Measurements from ENCODE around the gene DIPK1B.

DNA sequence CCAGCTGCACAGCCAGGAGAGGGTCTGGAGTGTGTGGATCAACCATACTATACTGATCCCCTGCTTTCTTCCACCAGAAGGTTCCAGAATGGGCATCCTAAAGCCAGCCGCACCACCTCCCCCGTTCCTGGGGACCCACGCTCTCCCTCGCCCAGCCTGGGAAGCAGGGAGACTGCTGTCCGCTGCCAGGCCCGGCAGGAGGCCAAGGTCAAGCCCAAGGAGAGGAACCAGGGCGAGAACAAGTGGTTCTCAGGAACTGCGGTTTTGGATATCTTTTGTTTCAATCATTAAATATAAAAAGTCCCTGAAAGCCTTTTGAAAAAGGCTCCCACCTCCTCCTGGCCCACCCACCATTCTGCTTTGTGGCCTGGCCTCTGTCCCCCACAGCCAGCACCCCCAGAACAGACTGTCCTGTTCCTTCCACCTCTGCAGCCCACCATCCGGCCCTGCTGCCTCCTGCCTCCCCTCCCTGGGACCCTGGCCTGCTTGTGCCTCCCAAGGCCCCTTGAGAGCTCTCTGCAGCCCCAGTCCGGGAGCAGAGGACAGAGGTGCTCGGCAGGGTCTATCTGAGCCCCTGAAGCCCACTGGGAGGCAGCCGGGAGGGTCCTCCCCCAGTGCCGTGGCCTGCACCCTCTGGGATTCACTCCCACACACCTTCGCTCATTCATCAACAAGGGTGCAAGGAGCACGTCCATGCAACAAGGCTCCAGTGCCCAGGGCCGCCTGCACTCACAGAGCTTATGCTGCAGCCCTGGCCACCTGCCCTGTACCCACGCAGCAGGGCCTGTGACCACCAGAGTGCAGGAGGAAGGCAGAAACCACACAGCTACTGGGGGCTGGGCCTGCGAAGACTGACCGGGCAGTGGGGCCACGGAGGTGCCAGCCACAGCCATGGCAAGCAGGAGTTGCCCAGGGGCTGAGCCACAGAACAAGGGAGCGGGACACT lies 36.6 kb downstream of the DIPK1B start:
- TF ChIP-seq YY1 (IDR thresholded peaks at IDR 0.05; ENCODE audit: low read depth, low read length) (no peak), SMC3 (IDR thresholded peaks at IDR 0.05; ENCODE audit: borderline replicate concordance, low read length) (no peak), NFYA (IDR thresholded peaks at IDR 0.05; ENCODE audit: borderline replicate concordance, low read depth, low read length) (no peak), EZH2 (IDR thresholded peaks at IDR 0.05; ENCODE audit: borderline replicate concordance, control insufficient read depth, low read depth, low read length) (no peak), HDAC2 (IDR thresholded peaks at IDR 0.05) (no peak), POLR2AphosphoS5 (IDR thresholded peaks at IDR 0.05; ENCODE audit: low read length) (no peak), PKNOX1 (IDR thresholded peaks at IDR 0.05) (no peak)
- TF ChIP-seq, protein P1, sequence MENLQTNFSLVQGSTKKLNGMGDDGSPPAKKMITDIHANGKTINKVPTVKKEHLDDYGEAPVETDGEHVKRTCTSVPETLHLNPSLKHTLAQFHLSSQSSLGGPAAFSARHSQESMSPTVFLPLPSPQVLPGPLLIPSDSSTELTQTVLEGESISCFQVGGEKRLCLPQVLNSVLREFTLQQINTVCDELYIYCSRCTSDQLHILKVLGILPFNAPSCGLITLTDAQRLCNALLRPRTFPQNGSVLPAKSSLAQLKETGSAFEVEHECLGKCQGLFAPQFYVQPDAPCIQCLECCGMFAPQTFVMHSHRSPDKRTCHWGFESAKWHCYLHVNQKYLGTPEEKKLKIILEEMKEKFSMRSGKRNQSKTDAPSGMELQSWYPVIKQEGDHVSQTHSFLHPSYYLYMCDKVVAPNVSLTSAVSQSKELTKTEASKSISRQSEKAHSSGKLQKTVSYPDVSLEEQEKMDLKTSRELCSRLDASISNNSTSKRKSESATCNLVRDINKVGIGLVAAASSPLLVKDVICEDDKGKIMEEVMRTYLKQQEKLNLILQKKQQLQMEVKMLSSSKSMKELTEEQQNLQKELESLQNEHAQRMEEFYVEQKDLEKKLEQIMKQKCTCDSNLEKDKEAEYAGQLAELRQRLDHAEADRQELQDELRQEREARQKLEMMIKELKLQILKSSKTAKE (IDR thresholded peaks at IDR 0.05; ENCODE audit: low read depth, poor library complexity, severe bottlenecking) = no peak
- TF ChIP-seq, protein P2, sequence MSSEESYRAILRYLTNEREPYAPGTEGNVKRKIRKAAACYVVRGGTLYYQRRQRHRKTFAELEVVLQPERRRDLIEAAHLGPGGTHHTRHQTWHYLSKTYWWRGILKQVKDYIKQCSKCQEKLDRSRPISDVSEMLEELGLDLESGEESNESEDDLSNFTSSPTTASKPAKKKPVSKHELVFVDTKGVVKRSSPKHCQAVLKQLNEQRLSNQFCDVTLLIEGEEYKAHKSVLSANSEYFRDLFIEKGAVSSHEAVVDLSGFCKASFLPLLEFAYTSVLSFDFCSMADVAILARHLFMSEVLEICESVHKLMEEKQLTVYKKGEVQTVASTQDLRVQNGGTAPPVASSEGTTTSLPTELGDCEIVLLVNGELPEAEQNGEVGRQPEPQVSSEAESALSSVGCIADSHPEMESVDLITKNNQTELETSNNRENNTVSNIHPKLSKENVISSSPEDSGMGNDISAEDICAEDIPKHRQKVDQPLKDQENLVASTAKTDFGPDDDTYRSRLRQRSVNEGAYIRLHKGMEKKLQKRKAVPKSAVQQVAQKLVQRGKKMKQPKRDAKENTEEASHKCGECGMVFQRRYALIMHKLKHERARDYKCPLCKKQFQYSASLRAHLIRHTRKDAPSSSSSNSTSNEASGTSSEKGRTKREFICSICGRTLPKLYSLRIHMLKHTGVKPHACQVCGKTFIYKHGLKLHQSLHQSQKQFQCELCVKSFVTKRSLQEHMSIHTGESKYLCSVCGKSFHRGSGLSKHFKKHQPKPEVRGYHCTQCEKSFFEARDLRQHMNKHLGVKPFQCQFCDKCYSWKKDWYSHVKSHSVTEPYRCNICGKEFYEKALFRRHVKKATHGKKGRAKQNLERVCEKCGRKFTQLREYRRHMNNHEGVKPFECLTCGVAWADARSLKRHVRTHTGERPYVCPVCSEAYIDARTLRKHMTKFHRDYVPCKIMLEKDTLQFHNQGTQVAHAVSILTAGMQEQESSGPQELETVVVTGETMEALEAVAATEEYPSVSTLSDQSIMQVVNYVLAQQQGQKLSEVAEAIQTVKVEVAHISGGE (CRISPR knock-in tag; IDR thresholded peaks at IDR 0.05) = no peak
- TF ChIP-seq, protein P3, sequence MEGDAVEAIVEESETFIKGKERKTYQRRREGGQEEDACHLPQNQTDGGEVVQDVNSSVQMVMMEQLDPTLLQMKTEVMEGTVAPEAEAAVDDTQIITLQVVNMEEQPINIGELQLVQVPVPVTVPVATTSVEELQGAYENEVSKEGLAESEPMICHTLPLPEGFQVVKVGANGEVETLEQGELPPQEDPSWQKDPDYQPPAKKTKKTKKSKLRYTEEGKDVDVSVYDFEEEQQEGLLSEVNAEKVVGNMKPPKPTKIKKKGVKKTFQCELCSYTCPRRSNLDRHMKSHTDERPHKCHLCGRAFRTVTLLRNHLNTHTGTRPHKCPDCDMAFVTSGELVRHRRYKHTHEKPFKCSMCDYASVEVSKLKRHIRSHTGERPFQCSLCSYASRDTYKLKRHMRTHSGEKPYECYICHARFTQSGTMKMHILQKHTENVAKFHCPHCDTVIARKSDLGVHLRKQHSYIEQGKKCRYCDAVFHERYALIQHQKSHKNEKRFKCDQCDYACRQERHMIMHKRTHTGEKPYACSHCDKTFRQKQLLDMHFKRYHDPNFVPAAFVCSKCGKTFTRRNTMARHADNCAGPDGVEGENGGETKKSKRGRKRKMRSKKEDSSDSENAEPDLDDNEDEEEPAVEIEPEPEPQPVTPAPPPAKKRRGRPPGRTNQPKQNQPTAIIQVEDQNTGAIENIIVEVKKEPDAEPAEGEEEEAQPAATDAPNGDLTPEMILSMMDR (IDR thresholded peaks at IDR 0.05 in 2 of 3, conservative IDR thresholded peaks at IDR 0.05 in 1 of 3; ENCODE audit: control insufficient read depth in 2 of 3, extremely low read depth in 1 of 3, insufficient read depth in 1 of 3, low read depth in 3 of 3, low read length in 3 of 3) = no peak
- TF ChIP-seq, protein P4, sequence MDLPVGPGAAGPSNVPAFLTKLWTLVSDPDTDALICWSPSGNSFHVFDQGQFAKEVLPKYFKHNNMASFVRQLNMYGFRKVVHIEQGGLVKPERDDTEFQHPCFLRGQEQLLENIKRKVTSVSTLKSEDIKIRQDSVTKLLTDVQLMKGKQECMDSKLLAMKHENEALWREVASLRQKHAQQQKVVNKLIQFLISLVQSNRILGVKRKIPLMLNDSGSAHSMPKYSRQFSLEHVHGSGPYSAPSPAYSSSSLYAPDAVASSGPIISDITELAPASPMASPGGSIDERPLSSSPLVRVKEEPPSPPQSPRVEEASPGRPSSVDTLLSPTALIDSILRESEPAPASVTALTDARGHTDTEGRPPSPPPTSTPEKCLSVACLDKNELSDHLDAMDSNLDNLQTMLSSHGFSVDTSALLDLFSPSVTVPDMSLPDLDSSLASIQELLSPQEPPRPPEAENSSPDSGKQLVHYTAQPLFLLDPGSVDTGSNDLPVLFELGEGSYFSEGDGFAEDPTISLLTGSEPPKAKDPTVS (IDR thresholded peaks at IDR 0.05; ENCODE audit: low read depth, low read length) = no peak
- TF ChIP-seq, protein P5, sequence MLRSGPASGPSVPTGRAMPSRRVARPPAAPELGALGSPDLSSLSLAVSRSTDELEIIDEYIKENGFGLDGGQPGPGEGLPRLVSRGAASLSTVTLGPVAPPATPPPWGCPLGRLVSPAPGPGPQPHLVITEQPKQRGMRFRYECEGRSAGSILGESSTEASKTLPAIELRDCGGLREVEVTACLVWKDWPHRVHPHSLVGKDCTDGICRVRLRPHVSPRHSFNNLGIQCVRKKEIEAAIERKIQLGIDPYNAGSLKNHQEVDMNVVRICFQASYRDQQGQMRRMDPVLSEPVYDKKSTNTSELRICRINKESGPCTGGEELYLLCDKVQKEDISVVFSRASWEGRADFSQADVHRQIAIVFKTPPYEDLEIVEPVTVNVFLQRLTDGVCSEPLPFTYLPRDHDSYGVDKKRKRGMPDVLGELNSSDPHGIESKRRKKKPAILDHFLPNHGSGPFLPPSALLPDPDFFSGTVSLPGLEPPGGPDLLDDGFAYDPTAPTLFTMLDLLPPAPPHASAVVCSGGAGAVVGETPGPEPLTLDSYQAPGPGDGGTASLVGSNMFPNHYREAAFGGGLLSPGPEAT (IDR thresholded peaks at IDR 0.05; ENCODE audit: low read depth) = no peak

Measured in GM12878 (cell line).